LNCAP (cell line): Measurements from ENCODE around the gene TRAPPC1.

Experiments used
- CTCF ChIP-seq: fragments of 450-650 bp; IDR thresholded peaks from 2 replicates; pipeline ENCODE4 v1.5.1; 2017; ENCODE audit warnings: mild to moderate bottlenecking

TRAPPC1 gene

GRCh38 chr17:7967751-7968150, 36.0 kb upstream of the TRAPPC1 start:
- no peak for TF ChIP-seq CTCF

- TF ChIP-seq CTCF: no peak
Measured at GRCh38 chr17:7961421-7961820, 29.7 kb upstream of the TRAPPC1 start.

GRCh38 chr17:7959503-7960253, 27.9 kb upstream of the TRAPPC1 start:
- no peak for TF ChIP-seq CTCF

GRCh38 chr17:7956228-7956965, 24.7 kb upstream of the TRAPPC1 start:
- TF ChIP-seq CTCF: no peak

GRCh38 chr17:7955414-7956227, 23.9 kb upstream of the TRAPPC1 start:
- no peak for TF ChIP-seq CTCF

- no peak for TF ChIP-seq CTCF
Measured at GRCh38 chr17:7951143-7951792, 19.5 kb upstream of the TRAPPC1 start.

- TF ChIP-seq CTCF: no peak
Measured at GRCh38 chr17:7950578-7950977, 18.8 kb upstream of the TRAPPC1 start.
